GM18519 (cell line): ENCODE measurements around the gene LGI4.

Source experiments
- ATAC-seq: cut with Tn5 transposase; IDR thresholded peaks from one replicate; pipeline ENCODE4 v1.9.1; 2021; ENCODE audit warnings: mild to moderate bottlenecking, moderate library complexity; ENCODE audit not compliant: unreplicated experiment, low FRiP score

The LGI4 gene

DNA sequence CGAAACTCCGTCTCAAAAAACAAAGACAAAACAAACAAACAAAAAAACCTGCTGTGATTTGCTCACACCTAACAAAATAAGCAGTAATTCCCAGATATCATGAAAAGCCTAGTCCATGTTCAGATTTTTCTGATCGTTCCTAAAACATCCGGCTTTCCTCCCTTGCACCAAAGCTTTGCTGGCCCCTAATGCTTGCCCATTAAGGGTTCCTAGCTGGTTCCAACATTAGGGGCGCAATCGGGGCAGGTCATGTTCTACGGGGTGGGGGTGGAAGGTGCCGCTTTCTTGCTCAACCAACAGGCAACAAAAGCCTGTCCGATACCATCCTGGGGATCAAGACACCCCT is 44.7 kb downstream of the LGI4 start:
- ATAC-seq: no peak

DNA sequence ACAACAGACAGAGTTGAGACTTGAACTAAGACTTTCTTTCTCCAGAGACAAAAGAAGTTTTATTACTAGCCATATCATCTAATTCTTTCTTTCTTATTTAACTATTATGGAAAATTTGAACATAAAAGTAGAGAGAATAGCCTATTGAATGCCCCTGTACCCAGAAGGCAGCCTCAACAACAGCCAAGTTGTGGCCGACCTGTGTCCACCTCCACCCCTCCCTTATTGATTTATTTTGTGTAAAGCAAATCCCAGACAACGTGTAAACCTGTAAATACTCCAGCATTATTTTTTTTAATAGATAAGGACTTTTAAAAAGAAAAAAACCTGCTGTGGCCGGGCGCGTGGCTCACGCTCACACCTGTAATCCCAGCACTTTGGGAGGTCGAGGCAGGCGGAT is 45.3 kb downstream of the LGI4 start:
- ATAC-seq: no peak

DNA sequence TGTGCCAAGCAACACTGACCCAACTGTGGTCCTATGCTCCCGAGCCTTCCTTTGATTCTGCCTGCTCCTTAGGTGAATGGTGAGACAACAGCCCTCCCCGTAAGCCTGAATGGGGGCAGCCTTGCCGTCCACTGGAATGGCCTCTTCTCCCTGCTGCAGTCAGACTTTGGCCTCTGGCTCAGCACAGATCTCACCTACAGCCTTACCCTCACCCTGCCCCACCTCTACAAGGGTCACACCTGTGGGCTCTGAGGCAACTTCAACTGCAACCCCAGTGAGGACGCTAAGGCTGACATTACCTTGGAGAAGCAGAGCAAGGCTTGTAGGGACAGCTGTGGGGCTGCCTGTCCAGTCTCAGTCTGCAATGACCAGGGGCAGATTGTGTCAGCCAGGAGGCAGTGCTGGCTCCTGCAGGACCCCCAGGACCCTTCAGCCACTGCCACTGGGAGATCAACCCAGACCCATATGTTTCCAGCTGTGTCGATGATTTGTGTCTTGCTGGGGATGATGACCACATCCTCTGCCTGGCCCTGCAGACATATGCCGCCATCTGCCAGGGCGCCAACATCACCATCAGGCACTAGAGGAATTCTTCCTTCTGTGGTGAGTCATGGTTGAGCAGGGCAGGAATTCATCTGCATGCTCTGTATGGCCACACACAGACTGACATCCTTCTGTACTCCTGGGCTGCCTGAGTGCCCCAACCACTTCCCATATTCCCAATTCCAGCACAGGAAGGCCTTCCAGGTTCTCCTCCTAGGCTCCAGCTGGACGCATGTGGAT is 46.5 kb downstream of the LGI4 start:
- no peak for ATAC-seq

DNA sequence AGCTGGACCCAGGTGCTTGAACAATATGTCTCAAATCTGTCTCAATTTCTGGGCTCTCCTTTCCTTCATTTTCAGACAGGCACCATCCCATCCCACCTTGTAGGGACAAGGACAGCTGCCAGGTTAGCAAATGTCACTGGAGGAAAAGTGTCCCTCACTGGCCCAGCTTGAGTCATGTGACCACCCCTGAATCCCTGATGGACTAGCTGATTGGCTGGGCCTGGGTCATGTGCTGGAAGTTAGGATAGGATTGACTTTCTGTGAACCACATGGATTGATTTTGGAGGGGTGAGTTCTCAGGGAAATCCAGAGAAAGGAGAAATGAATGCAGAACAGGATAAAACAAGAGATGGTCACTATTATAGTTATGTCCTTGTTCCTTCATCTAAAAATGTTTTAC is 47.5 kb downstream of the LGI4 start:
- ATAC-seq: no peak

DNA sequence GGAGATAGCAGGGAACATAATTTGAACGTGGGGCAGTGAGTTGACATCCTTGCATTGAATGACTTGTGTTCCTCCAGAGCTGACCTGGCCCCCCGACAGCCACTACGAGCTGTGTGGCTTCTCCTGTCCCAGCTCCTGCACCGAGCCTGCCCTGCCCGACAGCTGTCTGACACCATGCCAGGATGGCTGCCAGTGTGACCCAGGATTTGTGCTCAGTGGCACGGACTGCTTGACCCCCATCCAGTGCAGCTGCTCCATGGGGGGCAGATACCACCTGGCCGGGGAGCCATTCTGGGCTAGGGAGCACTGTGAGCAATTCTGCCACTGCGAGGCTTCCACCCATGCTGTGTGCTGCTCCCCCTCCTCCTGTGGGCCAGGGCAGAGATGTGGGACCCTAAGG is 48.4 kb downstream of the LGI4 start:
- no peak for ATAC-seq

DNA sequence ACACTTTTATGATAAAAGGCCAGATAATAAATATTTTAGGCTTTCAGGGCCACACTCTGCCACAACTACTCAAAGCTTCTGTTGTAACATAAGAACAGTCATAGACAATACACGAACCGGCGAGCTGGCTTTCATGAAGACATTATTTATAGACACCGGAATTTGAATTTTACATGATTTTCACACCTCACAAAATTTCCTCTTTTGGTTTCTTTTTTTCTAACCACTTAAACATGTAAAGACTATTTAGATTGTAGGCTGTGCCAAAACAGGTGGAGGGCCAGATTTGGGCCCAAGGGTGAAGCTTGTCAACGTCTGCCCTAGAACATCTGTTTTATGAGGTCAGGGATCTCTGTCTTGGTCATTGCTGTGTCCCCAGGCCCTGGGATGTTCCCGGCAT is 48.9 kb downstream of the LGI4 start:
- ATAC-seq: no peak

DNA sequence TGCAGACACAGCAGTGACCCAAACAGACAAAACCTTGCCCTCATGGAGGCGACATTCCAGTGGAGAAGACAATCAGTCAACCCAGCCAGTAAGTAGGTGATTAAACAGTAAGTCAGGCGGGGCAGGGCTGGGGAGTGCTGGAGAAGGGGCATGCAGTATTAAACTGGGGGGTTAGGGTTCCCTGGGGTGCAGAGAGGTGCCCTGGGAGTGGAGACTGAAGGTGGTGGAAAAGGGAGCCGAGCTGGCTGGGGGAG is 50.4 kb downstream of the LGI4 start:
- no peak for ATAC-seq

DNA sequence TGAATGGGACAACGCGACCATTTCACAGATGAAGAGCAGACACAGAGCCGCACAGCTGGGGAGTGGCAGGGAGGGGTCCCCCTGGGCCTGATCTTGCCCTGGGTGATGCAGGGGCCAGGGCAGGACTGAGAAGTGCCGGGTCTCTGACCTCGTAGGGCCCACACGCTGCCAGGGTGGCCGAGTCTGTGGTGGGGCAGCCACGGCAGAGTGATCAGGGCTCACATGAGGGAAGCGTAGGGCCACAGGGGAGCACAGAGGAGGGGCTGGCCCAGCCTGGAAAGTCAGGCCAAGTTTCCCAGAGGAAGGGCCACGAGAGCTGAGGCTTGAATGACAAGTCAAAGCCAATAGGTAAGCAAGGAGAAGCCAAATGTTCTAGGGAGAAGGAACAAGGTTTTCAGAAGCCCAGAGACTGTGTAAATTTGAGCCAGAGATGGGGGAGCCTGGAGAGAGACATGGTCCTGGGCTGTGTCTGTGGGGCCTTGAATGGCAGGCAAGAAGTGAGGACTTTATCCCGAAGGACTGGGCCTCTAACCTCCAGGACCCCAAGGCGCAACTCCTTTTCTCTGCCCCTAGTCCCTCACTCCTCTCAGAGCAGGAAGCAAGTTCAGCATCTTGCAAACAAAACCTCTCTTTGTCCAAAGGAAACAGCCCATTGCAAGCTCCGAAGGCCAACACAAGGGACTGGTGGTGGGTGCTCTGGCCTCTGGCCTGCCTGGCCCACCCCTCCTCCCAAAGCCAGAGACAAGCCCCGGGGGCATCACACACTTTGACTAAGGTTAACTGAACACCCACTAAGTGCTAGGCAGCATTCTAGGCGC is 51.0 kb downstream of the LGI4 start:
- no peak for ATAC-seq

DNA sequence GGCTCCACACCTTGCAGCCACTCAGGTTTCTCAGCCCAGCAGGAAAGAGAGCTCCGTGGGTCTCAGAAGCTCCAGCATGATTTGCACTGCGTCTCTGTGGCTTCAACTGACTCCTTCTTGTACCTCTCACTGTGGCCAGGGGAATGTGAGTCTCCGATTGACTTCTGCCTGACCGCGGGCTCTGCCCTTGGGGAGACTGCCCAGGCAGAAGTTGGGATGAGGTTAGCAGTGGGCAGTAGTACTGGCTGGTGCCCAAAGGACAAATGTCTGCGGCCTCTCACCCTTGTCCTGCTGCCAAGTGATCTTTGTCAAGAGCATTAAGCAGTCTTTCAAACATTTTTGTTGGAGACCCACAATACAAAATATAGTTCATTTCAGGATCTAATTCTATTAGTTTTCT is 53.7 kb downstream of the LGI4 start:
- ATAC-seq: no peak

DNA sequence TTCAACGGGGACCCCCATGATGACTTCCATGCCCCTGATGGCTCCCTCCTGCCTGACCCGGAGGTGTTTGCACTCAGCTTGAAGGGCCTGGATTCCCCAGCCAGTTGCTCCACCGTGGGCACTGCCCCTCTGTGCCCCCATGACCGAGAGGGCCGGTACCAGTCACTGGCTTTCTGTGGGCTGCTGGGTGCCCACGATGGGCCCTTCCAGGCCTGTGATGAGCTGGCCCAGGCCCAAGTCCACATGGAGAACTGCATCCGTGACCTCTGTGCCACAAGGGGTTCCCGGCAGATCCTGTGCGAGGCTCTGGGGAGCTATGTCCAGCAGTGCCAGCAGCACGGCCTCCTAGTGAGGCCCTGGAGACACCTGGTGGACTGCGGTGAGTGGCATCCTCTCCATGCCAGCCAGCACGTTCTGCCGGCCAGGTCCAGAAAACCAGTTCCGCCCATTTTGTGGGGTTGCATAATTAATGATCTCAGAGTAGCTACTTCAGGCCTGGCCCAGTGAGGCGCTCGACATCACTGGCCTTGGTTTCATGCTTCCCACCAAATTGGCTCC is 54.2 kb downstream of the LGI4 start:
- no peak for ATAC-seq

DNA sequence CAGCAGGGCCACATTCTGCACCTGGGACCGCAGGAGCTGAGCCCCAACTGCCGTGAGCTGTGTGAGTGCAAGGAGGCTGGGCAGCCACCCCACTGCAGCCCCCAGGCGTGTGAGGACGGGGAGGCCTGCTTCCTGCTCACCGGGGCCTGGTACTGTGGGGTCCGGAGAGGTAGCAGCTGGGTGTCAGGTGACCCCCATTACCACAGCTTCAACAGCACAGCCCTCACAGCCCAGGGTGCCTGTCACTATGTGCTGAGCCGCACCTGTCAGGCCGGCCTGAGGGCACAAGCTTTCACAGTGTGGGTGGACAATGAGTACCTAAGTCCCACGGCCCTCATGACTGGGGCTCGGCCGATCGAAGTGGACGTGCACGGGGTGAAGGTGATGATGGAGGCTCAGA is 55.0 kb downstream of the LGI4 start:
- no peak for ATAC-seq

DNA sequence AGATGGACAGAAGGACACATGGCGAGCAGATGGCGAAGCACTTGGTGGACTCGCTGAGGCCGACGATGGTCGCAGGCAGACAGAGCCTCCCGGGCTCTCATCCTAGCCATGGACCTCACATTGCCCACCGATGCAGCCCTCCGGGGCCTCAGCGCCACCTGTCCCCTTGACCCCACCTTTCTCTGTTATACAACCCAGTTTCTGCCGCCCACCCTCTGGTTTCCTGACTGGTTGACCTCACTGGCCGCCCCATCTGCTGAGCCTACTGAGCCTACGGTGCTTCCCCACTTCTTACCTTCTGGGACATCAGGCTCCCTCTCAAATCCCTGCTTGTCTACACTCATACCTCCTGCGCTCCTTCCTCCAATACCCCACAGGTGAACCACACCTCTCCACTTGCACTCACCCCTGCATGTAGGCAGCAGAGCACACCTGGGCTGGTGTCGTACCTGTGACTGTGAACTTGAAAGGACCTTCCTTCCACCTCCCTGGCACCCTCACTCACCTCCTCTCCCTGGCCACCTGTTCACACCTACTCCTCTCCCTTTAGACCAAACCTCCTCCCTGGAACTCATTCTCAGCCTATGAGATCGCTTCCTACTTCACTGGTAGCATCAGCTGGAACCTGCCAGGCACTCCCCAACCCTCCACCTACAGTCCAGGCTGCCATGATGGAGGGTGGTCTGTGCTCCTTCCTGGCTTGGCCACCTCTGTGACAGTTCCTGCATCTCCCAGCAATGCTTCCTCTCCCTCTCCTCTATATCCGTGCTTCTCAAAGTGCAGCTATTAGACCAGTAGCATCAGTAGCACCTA is 57.2 kb downstream of the LGI4 start:
- ATAC-seq: no peak

DNA sequence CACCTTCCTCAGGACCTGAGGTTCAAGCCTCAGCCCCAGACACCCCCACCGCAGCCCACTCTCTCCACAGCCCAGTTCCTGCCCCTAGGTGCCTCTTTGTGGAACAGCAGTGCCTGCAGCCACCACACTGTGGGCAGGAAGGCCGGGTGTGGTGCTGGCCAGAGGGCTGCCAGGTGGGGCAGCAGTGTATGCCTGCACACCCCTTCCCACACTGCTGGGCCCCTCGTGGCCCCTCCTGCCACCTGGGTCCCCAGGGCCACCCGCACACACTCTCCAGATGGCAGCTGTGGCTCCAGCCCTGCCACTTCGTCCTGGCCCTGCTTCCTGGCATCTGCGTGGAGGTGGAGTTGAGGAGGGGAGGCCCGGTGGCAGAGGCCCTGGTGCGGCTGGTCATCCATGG is 58.2 kb downstream of the LGI4 start:
- no peak for ATAC-seq

DNA sequence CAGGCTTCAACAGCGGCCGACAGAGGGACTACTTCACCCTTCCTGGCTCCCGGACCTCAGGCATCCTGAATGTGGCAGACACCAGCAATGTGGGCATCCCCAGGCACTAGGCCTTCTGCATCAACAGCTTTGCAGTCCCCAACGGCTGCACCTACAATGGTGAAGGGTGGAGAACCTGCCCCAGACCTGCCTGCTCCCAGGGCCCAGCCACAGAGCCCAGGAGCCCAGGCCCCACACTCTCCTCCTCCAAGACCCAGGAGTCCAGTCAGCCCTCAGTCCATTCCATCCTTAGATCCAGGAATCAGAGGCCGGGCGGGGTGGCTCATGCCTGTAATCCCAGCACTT is 58.9 kb downstream of the LGI4 start:
- no peak for ATAC-seq

DNA sequence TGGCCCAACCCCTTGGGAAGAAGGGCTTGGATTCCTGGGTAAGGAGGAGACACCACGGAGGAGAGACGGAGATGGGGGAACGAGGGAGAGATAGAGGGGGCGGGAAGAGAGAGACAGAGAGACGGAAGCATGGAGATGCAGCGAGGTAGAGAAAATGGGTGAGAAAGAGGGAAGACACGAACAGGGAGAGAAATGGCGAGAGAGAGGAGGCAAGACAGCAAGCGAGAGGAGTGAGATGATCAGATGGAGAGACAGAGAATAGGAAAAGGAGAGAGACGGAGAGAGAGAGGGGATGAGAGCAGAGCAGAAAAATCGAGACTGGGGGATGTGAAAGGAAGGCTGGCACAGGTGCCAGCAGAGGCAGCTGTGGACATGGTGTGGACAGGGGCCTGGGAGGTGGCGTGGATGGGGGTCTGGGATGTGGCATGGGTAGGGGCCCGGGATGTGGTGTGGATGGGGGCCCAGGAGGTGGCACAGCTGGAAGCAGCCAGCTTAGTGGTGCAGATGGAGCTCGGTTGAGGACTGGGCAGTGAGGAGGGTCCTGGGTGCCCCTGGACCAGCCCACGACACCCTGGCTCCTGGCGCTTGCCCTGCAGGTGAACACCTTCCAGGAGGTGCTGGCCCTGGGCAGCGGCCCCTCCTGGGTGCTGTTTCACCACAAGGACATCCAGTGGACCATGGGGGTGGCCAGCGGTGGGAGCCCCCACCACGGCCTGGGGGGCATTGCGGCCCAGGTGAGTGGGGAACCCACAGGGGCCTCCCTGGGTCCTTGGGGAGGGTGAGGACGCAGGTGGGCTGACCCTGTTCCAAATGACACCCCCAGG is 59.4 kb downstream of the LGI4 start:
- ATAC-seq: no peak
